ENCODE measurements around the gene RPTOR.

The RPTOR gene

DNA sequence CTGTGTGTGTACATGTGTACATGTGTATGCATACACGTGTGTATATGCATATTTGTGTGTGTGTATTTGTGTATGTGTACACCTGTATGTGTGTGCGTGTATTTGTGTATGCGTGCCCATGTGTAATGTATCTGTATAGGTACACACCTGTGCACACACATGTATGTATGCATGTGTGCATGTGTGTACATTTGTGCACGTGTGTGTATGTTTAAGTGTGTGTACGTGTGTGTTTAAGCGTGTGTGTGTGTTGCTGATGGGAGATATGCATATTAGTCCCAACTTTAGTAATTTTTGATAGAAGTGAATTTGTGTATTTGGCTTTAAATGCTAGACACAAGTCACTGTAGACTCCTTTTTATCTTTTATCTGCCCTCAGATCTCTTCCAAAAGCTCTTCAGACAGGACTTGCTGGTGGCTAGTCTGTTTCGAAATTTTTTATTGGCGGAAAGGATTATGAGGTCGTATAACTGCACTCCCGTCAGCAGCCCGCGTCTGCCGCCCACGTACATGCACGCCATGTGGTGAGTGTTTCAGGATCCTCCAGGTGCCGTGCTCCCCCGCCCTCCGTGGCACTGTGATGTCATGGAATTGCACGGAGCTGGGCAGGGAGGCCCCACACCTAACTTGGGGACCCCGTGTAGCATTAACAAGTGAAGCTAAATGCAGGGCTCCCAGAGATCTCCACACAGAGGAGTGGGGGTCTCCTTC lies 278.2 kb downstream of the RPTOR start:
- DNase-seq = no peak

GRCh38 chr17:80824549-80825470 lies 280.2 kb downstream of the RPTOR start:
- no peak for DNase-seq

- DNase-seq = no peak
Measured at GRCh38 chr17:80825471-80826345, 281.1 kb downstream of the RPTOR start.

- DNase-seq = no peak
Measured at GRCh38 chr17:80826346-80826954, 281.8 kb downstream of the RPTOR start.

DNA sequence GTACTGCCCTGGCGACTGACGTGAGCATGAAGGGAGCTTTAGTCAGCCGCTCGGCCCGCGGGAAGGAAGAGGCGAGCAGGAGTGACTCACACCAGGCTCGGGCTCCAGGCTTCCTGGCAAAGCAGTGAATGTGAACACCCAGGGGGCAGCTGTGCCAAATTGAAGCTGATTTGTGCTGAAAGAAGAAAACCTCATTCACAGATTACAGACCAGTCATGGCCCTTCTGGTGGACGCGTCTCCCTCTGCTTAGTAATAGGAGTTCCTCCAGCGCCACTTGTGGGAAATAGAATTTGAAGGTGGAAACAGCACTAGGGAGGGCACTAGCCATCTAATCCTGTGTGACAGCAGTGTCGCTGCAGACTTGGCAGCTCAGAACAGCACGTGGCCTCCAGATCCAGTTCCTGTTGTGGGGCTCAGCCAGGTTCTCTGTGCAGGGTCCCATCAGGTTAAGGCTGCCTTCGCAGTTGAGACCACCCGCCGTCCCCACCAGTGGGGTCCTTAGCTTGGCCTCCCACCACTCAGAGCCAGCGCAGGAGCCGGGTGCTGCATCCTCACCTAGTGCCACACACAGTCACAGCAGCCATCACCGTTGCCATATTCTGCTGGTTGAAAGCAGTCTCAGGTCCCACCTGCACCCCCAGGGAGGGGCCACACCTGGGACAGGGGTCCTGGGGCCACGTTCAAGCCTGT lies 282.5 kb downstream of the RPTOR start:
- no peak for DNase-seq

DNA sequence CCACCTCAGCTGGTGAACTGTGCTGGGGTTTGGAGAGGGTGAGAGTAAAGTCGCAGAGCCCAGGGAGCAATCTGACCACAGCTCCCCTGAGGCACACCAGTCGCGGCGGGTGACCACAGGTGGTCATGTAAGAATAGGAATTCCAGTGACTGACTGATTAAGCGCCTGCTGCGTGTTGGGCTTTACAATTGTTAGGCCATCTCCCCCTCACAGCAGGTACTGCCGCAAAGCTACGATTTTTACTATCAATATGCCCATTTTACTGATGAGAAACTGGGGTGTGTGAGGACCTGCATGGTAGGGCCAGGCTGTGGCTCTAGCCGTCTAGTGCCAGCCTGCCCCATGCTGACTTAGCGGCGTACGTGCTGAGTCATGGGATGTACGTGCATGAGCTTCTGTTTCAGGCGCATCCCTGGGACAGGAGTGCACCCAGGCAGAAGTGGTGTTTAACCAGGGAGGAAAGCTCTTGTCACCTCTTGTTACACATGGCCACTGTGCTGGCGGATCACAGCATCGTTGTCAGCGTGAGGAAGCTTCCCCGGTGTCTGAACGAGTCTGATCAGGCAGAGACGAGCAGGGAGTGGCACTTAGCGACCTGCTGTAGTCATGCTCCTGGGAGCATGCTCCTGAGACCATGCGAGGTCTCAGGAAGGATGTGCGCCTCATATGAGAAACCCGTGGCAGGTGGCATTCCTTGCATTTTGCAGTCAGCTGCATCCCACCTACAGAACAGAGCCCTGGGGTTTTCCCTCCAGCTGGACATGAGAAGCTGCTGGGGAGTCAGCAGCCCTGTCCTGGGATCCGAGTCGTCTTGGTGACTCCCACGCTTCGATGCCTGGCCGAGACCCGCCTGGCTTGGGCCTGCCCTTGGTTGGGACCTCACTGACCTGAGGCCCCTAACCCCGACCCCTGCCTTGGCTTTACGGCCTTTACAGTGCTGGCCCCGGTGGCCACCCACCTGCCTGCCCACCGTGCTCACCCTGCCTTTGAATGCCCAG lies 283.3 kb downstream of the RPTOR start:
- no peak for DNase-seq

- no peak for DNase-seq
Measured at GRCh38 chr17:80829166-80829813, 284.7 kb downstream of the RPTOR start.

GRCh38 chr17:80830020-80830780 lies 285.6 kb downstream of the RPTOR start:
- DNase-seq = no peak

GRCh38 chr17:80831491-80831890 lies 286.9 kb downstream of the RPTOR start:
- DNase-seq = no peak

DNA sequence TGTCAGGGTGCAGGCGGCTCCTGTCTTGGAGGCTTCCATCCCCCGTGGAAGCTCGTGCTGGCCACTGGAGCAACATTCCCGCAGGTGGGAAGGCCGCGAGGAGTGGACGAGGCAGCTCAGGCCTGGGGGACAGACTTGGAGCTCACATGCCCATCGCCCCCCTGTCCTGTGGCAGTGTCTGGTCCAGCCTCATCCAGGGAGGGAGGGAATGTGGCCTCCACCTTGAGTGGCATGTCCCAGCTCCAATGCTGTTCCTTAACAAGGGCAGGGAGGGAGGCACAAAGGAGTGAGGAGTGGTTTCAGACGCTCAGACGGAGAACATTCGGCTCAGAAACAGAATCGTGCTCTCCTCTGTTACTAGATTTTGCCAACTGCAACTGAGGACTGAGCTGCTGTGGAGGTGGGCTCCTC lies 287.6 kb downstream of the RPTOR start:
- no peak for DNase-seq

DNA sequence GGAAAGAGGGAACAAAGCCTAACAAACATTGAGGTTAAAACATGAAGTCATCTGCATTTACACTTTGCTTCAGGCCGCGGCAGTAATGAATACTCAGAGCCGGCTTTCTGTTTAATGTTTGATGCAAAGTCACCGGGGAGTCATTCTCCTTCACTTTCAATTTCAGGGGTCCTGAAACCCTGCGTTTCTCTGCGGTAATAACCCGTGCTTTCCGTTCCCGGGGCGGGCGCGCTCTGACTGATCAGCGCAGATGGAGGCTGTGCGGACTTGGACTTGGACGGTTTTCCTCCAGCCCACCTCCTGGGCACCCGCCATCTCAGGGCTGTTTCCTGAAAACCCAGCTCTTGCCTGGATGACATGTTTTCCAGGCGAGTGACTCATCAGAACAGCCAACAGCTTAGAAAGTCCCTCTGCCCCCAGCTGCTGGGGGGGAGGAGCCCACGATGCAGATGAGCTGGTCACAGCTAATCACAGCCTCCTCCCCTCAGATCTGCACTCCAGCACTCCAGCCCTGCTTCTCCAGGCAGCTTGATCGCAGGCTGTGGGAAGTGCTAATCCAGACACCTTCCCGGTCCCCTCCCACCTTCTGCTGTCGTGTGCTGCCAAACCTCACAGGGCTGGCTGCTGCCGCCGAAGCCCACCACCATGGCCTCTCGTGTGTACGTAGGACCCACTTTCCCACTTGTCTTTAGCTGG lies 288.4 kb downstream of the RPTOR start:
- peak; percentile 83 for DNase-seq

DNA sequence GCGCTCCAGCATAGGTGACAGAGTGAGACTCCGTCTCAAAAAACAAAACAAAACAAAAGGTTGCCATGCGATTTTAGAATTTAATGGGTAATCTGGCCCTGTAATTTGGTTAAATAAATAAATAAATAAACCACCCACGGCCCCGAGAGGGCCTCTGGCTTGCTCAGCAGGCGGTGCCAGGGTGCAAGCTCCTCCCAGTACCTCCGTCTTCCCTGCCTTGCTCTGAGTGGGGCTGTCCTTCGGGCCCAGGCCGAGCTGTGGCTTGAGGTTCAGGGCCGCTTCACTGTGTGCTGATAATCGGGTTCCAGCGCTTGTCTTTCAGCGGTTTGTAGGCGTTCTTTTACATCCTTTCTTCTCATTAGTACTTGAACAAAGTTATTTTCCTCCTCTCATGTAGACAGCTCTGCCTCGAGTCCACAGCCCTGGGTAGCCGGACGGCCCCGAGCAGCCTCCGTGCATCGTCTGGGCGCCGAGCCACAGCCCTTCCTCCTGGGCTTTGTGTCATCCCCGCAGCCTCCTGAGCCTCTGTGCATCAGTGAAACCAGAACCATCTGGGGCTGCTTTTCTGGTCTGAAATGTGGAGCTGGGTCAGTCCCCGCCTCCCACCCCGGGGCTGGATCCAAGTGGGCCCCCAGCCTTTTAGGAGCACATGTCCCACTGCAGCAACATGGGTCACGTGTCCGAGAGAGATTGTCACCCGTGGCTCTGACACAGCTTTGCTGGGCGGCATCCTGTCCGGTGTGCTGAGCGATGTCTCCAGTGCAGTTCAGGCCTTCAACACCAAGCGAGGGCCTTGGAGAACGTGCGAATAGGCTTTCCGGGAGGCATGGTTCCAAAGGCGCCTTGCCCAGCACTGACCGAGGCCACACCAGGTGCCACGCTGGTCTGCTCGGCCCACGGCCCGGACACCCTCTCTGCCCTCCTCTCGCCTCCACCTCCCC lies 289.6 kb downstream of the RPTOR start:
- DNase-seq = no peak

DNA sequence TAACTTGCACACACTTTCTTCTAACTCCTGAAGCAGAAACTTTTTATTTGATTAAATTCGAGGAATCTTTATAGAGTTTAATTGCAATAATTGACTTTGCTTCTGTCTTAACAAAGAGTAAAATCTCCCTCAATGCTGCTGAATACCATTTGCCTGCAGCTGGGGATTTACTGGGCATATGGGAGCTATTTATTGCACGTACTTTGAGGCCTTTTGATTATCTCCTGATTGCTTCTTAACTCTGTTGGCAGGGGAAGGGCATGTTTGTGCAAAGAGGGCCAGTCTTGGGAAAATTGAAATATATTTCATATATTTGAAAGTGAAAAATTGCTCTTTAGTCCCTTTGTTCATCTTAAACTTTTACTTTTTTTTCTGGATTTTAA lies 290.2 kb downstream of the RPTOR start:
- no peak for DNase-seq

- no peak for DNase-seq
Measured at GRCh38 chr17:80835816-80836657, 291.4 kb downstream of the RPTOR start.

DNA sequence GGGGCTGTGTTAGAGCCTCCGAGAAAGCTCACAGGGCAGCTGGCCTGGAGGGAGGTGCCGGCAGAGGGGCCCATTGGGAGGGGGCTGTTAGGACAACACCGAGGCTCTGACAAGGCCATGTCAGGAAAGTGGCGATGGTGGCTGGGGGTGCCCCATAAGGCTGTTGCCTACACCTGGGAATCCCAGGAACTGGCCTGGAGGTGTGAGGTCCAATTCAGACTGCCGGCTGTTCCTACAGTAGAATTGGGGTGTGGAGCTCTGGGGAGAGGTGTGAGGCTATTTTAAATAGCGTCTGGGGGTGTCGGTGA lies 292.0 kb downstream of the RPTOR start:
- DNase-seq = no peak

- no peak for DNase-seq
Measured at GRCh38 chr17:80836971-80837481, 292.4 kb downstream of the RPTOR start.

- no peak for DNase-seq
Measured at GRCh38 chr17:80837711-80838110, 293.1 kb downstream of the RPTOR start.
